K562 (cell line): ENCODE data around the gene BANP.
"Not testable (repeated sequence)": the region's sequence is repeated elsewhere in the genome, so short reads cannot be mapped to it uniquely, and the experiment has no call there.

Source experiments
- CEBPB ChIP-seq: fragments of 450-650 bp; IDR thresholded peaks from 2 replicates; pipeline ENCODE4 v1.6.1; 2016; ENCODE audit warnings: missing genetic modification characterization, missing compliant biosample characterization
- CHD2 ChIP-seq: IDR thresholded peaks from 2 replicates; pipeline ENCODE4 v1.6.1; 2011; ENCODE audit warnings: low read depth, low read length
- CTCF ChIP-seq, 3 experiments: IDR thresholded peaks in 2 of 3; conservative IDR thresholded peaks in 1 of 3; 2 replicates each; pipeline ENCODE4 v1.5.1; 2011 to 2012; ENCODE audit warnings: low read length in 3 of 3, mild to moderate bottlenecking in 3 of 3, control low read depth in 2 of 3, improper control_type of control experiment in 1 of 3, inconsistent platforms in 1 of 3, low read depth in 1 of 3, mixed read lengths in 1 of 3, moderate library complexity in 1 of 3; ENCODE audit not compliant: insufficient read depth in 2 of 3
- EP300 ChIP-seq: IDR thresholded peaks from 2 replicates; pipeline ENCODE4 v1.6.1; 2012; ENCODE audit warnings: low read length, improper control_type of control experiment
- HCFC1 ChIP-seq: IDR thresholded peaks from 2 replicates; pipeline ENCODE4 v1.6.1; 2012; ENCODE audit warnings: low read depth, low read length, improper control_type of control experiment
- KDM1A ChIP-seq, 2 experiments: fragments of 450-650 bp; IDR thresholded peaks; 2 replicates each; pipeline ENCODE4 v1.6.1; 2016; ENCODE audit warnings: mild to moderate bottlenecking in 2 of 2
- POLR2A ChIP-seq: fragments of 450-650 bp; conservative IDR thresholded peaks from 2 replicates; pipeline ENCODE4 v1.6.1; 2016
- RFX5 ChIP-seq: IDR thresholded peaks from 2 replicates; pipeline ENCODE4 v1.6.1; 2011; ENCODE audit warnings: low read depth, mild to moderate bottlenecking, improper control_type of control experiment, low read length
- SRSF1 ChIP-seq: fragments of 200-400 bp; formaldehyde crosslinking; IDR thresholded peaks from 2 replicates; pipeline ENCODE4 v1.6.1; 2017; ENCODE audit warnings: mild to moderate bottlenecking, low read depth, low read length, moderate library complexity
- TGIF2 ChIP-seq: sonication (generic); formaldehyde crosslinking; IDR thresholded peaks from 2 replicates; pipeline ENCODE4 v1.8.1; 2022; ENCODE audit warnings: mild to moderate bottlenecking, missing genetic modification reagents, moderate library complexity
- ZBTB5 ChIP-seq: fragments of 450-650 bp; IDR thresholded peaks from 2 replicates; pipeline ENCODE4 v1.6.1; 2017; ENCODE audit warnings: antibody characterized with exemption
- ZNF431 ChIP-seq: sonication (generic); formaldehyde crosslinking; IDR thresholded peaks from 2 replicates; pipeline ENCODE4 v1.8.0; 2022; ENCODE audit warnings: mild to moderate bottlenecking, missing genetic modification reagents
- TF ChIP-seq, protein P1 (sequence below), 3 experiments: fragments of 200-800 bp in 1 of 3; fragments of 250-450 bp in 1 of 3; fragments of 450-650 bp in 1 of 3; sonication (Bioruptor Pico) in 1 of 3; sonication (Bioruptor generic) in 1 of 3; formaldehyde crosslinking in 1 of 3; IDR thresholded peaks; 2 replicates each; pipeline versions ENCODE4 v1.6.1 to v1.8.0; 2016 to 2022; ENCODE audit warnings: mild to moderate bottlenecking in 2 of 3, missing genetic modification characterization in 2 of 3, missing compliant biosample characterization in 1 of 3, moderate library complexity in 1 of 3

- not testable (repeated sequence) for TF ChIP-seq ZNF431; CTCF (IDR thresholded peaks at IDR 0.05 in 2 of 3, conservative IDR thresholded peaks at IDR 0.05 in 1 of 3; ENCODE audit: insufficient read depth in 2 of 3, low read depth in 1 of 3, low read length in 3 of 3); KDM1A (IDR thresholded peaks at IDR 0.05); CHD2; CEBPB (tag); POLR2A; TGIF2; RFX5; EP300; ZBTB5; HCFC1; SRSF1
- TF ChIP-seq, protein P1, sequence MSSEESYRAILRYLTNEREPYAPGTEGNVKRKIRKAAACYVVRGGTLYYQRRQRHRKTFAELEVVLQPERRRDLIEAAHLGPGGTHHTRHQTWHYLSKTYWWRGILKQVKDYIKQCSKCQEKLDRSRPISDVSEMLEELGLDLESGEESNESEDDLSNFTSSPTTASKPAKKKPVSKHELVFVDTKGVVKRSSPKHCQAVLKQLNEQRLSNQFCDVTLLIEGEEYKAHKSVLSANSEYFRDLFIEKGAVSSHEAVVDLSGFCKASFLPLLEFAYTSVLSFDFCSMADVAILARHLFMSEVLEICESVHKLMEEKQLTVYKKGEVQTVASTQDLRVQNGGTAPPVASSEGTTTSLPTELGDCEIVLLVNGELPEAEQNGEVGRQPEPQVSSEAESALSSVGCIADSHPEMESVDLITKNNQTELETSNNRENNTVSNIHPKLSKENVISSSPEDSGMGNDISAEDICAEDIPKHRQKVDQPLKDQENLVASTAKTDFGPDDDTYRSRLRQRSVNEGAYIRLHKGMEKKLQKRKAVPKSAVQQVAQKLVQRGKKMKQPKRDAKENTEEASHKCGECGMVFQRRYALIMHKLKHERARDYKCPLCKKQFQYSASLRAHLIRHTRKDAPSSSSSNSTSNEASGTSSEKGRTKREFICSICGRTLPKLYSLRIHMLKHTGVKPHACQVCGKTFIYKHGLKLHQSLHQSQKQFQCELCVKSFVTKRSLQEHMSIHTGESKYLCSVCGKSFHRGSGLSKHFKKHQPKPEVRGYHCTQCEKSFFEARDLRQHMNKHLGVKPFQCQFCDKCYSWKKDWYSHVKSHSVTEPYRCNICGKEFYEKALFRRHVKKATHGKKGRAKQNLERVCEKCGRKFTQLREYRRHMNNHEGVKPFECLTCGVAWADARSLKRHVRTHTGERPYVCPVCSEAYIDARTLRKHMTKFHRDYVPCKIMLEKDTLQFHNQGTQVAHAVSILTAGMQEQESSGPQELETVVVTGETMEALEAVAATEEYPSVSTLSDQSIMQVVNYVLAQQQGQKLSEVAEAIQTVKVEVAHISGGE (CRISPR knock-in tag; IDR thresholded peaks at IDR 0.05), result not testable (repeated sequence)
Measured at GRCh38 chr16:88104363-88104762, 153.1 kb downstream of the BANP start.
